Osteocyte (in vitro differentiated cells): Measurements from ENCODE around the gene STX4. TPM values are rescaled to one million over a fixed set of nuclear protein-coding genes. Genes with fewer than 3 reads are reported as not detected.

Source experiments
- DNase-seq: peaks from one replicate; pipeline ENCODE4 v3.0.0; 2021; ENCODE audit warnings: mixed read lengths; ENCODE audit not compliant: unreplicated experiment; ENCODE audit errors: extremely low spot score
- H3K27ac Mint-ChIP-seq: one replicate; pipeline ENCODE4 v1.8.0; 2021; ENCODE audit warnings: mild to moderate bottlenecking, mixed read lengths; ENCODE audit not compliant: unreplicated experiment
- H3K27me3 Mint-ChIP-seq: one replicate; pipeline ENCODE4 v1.8.0; 2021; ENCODE audit warnings: mixed read lengths; ENCODE audit not compliant: unreplicated experiment
- H3K36me3 Mint-ChIP-seq: one replicate; pipeline ENCODE4 v1.8.0; 2021; ENCODE audit warnings: mixed read lengths; ENCODE audit not compliant: unreplicated experiment
- H3K4me1 Mint-ChIP-seq: one replicate; pipeline ENCODE4 v1.8.0; 2021; ENCODE audit warnings: mixed read lengths; ENCODE audit not compliant: unreplicated experiment
- H3K4me3 Mint-ChIP-seq: one replicate; pipeline ENCODE4 v1.8.0; 2021; ENCODE audit warnings: mild to moderate bottlenecking, moderate library complexity, mixed read lengths; ENCODE audit not compliant: unreplicated experiment
- H3K9me3 Mint-ChIP-seq: one replicate; pipeline ENCODE4 v1.8.0; 2021; ENCODE audit warnings: mixed read lengths; ENCODE audit not compliant: unreplicated experiment
- total RNA-seq: library from RNA; stranded (reverse); gene quantifications from 2 replicates; pipeline ENCODE4 v1.2.1, GENCODE V29; 2021
- TF ChIP-seq, protein P1 (sequence below): fragments of 200-600 bp; sonication (generic); IDR thresholded peaks from 2 replicates; pipeline ENCODE4 v1.5.0; 2021; ENCODE audit warnings: antibody characterized with exemption, mild to moderate bottlenecking, moderate library complexity

STX4 gene
- total RNA-seq, 1 donor from 2014 or later: 53.4 TPM

DNA sequence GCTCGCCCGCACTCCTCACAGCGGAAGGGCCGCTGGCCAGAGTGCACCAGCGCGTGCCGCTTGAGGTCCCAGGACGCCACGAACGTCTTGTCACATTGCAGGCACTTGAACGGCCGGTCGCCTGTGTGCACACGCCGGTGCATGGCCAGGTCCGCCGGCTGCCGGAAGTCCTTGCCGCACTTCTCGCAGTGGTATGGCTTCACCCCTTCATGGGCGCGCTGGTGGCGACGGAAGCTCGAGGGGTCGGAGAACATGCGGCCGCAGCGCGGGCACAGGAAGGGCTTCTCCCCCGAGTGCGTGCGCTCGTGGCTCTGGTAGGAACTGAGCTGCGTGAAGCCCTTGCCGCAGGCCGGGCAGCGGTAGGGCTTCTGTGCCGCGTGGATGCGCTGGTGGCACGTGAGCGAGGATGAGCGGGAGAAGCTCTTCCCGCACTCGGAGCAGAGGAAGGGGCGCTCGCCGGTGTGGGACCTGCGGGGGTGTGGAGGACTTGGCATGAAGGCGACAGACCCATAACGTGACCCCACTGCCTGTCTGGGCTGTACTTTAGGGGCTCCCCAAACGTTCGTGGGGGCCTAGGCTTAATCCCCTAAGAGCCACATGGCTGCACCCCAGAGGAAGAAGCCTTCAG is 28.6 kb downstream of the STX4 start:
- H3K36me3 Mint-ChIP-seq: peaks cover 18% of the 10 kb centered on the region
- no peaks in the 10 kb centered on the region for H3K27me3 Mint-ChIP-seq

DNA sequence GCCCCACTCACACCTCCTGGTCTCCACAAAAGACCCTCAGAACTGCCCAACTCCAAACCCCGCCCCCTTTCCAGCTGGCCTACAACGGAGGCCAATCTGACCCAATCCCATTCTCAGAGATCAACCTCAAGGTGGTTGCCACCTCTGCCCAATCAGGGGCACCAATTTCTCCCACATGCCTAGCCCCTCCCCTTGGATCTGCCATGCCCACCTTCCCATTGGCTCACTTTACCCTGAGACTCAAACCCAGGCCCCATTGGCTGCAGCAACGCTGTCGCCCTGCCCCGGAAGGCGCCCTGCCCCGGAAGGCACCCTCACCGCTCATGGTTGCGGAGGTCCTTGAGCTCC is 30.1 kb downstream of the STX4 start:
- no peaks in the 10 kb centered on the region for H3K9me3 Mint-ChIP-seq
- H3K4me1 Mint-ChIP-seq: peaks cover 26% of the 10 kb centered on the region
- peaks cover 18% of the 10 kb centered on the region for H3K36me3 Mint-ChIP-seq
- peak overlapping the region; percentile 62 for H3K27ac Mint-ChIP-seq
- no peak for DNase-seq
- TF ChIP-seq, protein P1, sequence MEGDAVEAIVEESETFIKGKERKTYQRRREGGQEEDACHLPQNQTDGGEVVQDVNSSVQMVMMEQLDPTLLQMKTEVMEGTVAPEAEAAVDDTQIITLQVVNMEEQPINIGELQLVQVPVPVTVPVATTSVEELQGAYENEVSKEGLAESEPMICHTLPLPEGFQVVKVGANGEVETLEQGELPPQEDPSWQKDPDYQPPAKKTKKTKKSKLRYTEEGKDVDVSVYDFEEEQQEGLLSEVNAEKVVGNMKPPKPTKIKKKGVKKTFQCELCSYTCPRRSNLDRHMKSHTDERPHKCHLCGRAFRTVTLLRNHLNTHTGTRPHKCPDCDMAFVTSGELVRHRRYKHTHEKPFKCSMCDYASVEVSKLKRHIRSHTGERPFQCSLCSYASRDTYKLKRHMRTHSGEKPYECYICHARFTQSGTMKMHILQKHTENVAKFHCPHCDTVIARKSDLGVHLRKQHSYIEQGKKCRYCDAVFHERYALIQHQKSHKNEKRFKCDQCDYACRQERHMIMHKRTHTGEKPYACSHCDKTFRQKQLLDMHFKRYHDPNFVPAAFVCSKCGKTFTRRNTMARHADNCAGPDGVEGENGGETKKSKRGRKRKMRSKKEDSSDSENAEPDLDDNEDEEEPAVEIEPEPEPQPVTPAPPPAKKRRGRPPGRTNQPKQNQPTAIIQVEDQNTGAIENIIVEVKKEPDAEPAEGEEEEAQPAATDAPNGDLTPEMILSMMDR: no peak
- no peak overlapping the region for H3K4me3 Mint-ChIP-seq
- H3K27me3 Mint-ChIP-seq: no peaks in the 10 kb centered on the region

More for the DNA sequence above, 28.6 kb downstream of the STX4 start:
- TF ChIP-seq, protein P1: no peak
- Mint-ChIP-seq H3K27ac (no peak overlapping the region), H3K4me3 (no peak overlapping the region), H3K9me3 (no peaks in the 10 kb centered on the region), H3K4me1 (peaks cover 26% of the 10 kb centered on the region)
- DNase-seq: no peak

DNA sequence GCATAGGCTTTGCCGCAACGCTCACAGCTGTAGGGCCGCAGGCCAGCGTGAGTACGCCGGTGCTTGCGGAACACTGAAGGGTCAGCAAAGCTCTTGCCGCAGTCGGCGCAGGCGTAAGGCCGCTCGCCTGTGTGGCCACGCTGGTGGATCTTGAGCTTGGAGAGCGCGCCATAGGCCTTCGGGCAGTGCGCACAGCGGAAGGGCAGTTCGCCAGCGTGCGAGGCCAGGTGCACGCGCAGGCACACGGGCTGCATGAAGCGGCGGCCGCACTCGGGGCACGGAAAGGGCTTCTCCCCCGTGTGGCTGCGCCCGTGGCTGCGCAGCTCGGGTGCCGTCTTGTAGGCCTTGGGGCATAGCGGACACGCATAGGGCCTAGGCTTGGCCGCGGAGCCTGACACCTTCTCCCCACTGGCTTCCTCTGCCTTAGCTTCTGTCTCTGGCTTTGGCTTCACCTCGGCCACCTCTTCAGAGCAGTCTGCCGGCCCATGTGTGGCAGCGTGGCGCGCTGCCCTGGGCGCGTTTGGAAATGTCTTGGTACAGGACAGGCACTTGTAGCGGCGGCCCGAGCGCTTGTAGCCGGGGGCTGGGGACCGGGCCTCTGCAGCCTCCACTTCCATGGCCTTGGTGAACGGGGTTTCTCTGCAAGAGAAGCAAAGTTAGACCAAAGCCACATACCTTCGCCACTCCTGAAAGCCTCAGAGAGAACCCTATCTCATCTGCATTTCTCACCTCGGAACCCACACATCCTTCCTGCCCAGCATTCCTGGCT is 30.7 kb downstream of the STX4 start:
- DNase-seq: no peak
- TF ChIP-seq, protein P1: no peak
- Mint-ChIP-seq H3K4me3 (peak overlapping the region; percentile 26), H3K27ac (peak overlapping the region; percentile 97), H3K36me3 (peaks cover 18% of the 10 kb centered on the region), H3K27me3 (no peaks in the 10 kb centered on the region), H3K4me1 (peaks cover 26% of the 10 kb centered on the region), H3K9me3 (no peaks in the 10 kb centered on the region)

DNA sequence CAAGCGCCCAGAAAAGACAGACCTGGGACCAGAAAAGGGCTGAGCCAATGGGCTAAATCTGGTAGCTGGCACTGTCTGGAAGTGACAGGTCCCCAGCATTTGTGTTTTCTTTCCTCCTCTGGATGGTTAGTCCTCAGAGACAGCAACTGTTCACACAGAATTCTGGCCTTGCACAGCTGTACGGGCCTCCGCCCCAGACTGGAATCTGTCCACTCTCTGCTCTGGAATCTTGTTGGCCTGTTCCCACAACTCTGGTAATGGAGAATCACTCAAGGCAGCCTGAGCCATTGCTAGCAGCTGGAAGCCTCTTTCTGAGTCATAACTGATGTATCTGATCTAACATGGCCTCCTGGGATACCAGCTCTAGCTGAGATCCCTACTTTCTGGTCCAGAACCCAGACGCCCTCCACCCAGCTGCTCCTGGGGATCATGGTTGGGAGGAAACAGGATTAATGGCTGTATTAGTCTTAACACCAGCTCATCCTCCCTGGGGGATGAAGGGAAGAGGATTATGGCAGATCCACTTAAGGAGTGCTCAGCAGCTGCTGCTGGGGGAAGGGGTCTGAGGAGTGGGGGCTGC is 31.6 kb downstream of the STX4 start:
- H3K4me1 Mint-ChIP-seq: peaks cover 26% of the 10 kb centered on the region
- H3K36me3 Mint-ChIP-seq: peaks cover 18% of the 10 kb centered on the region

More for the DNA sequence above, 31.6 kb downstream of the STX4 start:
- Mint-ChIP-seq H3K27ac (peak overlapping the region; percentile 97), H3K4me3 (peak overlapping the region; percentile 26), H3K27me3 (no peaks in the 10 kb centered on the region), H3K9me3 (no peaks in the 10 kb centered on the region)
- DNase-seq: no peak
- TF ChIP-seq, protein P1: no peak
